ENCODE results near the gene KLK8. TPM values are rescaled to one million over a fixed set of nuclear protein-coding genes. Genes with fewer than 3 reads are reported as not detected.

KLK8 gene
- polyA plus RNA-seq, 1 donor from 2014 or later, result not detected

DNA sequence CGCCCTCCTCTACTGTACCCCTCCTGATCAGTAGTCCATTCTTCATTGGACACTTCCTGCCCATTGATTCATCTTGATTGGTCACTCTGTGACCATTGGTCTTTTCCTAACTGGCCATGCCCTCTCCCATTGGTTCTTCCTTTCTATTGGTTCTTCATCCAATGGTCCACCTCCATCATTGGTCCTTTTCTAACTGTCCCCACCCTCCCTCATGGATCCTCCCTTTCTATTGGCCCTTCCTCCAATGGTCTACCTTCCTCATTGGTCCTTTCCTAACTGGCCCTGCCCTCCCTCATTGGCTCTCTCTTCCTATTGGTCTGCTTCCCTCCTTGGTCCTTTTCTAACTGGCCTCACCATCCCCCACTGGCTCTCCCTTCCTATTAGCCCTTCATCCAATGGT, 39.2 kb downstream of the KLK8 start:
- H3K36me3 Mint-ChIP-seq, result peaks cover 8% of the 10 kb centered on the region
- peaks cover 12% of the 10 kb centered on the region for H3K27me3 Mint-ChIP-seq
- no peak overlapping the region for H3K27ac Mint-ChIP-seq
- H3K4me3 Mint-ChIP-seq, result peak overlapping the region in 1 of 4 donors; percentile 42
- peaks cover 0 to 2% (median 0%) of the 10 kb centered on the region in 3 donors for H3K4me1 Mint-ChIP-seq
- H3K9me3 Mint-ChIP-seq, result peaks cover 0 to 16% (median 8%) of the 10 kb centered on the region in 3 donors

DNA sequence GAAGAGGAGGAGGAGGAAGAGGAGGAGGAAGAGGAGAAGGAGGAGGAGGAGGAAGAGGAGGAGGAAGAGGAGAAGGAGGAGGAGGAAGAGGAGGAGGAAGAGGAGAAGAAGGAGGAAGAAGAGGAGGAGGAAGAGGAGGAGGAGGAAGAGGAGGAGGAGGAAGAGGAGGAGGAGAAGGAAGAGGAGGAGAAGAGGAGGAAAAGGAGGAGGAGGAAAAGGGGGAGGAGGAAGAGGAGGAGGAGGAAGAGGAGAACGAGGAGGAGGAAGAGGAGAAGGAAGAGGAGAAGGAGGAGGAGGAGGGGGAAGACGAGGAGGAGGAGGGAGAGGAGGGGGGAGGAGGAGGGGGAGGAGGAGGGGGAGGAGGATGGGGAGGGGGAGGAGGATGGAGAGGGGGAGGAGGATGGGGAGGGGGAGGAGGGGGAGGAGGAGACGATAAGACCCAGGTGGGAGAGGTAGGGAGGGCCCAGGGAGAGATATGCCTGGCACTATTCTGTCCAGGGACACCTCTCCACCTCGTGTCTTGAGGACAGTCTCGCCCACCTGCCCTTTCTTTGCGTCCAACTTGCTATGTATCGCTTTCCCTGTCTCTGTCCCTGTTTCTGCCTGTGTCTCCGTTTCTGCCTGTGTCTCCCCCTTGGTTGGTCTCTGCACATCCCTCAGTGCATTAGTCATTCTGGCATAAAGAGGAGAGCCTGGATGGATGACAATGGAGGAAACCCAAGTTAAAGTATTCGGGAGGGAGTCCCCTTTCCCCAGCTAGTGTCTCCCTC, 41.5 kb downstream of the KLK8 start:
- H3K9me3 Mint-ChIP-seq, result peaks cover 0 to 16% (median 8%) of the 10 kb centered on the region in 3 donors
- H3K36me3 Mint-ChIP-seq, result peaks cover 8% of the 10 kb centered on the region
- H3K4me3 Mint-ChIP-seq, result no peak overlapping the region
- H3K27me3 Mint-ChIP-seq, result peaks cover 8% of the 10 kb centered on the region
- peak overlapping the region in 1 of 3 donors; percentile 35 for H3K27ac Mint-ChIP-seq
- H3K4me1 Mint-ChIP-seq, result peaks cover 0 to 2% (median 0%) of the 10 kb centered on the region in 3 donors

DNA sequence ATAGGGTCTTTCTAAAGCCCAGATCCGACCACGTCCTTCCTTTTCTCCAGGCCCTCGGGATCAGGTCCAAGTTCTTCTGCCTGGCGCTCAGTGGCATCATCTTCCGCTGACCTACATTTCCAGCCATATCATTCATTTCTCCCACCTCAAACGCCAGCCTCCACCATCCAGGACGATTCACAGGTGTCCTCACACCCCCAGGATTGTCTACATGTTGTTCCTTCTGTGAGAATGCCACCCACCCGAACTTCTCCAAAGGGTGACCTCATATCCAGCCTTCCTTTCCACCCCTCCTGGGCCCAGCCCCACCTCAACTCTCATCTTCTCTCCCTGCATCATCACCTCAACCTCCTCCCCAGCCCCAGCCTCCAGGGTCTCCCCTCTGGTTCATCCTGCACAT, 43.8 kb downstream of the KLK8 start:
- Mint-ChIP-seq H3K4me1 (peaks cover 0 to 2% (median 0%) of the 10 kb centered on the region in 3 donors), H3K36me3 (peaks cover 5% of the 10 kb centered on the region), H3K4me3 (no peak overlapping the region), H3K27ac (no peak overlapping the region), H3K9me3 (peaks cover 0 to 13% (median 8%) of the 10 kb centered on the region in 3 donors), H3K27me3 (peaks cover 8% of the 10 kb centered on the region)

DNA sequence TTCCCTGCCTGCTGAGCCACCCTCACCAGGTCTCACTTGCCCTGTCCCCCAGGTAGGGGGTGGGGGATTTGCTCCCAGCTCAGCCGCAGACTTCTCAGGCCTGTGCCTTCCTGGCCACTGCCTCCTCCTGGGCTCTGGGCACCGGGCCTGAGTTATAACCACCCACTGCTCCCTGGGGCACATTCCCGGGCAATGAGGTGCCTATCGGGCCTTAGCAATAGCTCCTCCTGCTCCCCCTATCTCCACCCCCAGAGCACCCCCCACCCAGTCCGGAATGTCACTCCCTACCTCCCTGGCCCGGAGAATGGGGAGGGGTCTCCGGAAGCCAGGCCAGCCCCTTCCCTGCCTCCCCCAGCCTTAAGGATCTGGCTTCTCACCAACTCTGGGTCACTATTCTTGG, 48.5 kb downstream of the KLK8 start, which contains the start of gene KLK5:
TSS of gene KLK5 (minus strand) at position 129 of the 400 bp plus-strand sequence. CDS start 381 bp downstream, outside the sequence.
- Mint-ChIP-seq H3K36me3 (no peaks in the 10 kb centered on the region), H3K27me3 (peaks cover 5% of the 10 kb centered on the region), H3K27ac (no peak within 1 kb of the TSS), H3K4me3 (no peak within 1 kb of the TSS), H3K9me3 (peaks cover 0 to 6% (median 1%) of the 10 kb centered on the region in 3 donors), H3K4me1 (no peaks in the 10 kb centered on the region)

DNA sequence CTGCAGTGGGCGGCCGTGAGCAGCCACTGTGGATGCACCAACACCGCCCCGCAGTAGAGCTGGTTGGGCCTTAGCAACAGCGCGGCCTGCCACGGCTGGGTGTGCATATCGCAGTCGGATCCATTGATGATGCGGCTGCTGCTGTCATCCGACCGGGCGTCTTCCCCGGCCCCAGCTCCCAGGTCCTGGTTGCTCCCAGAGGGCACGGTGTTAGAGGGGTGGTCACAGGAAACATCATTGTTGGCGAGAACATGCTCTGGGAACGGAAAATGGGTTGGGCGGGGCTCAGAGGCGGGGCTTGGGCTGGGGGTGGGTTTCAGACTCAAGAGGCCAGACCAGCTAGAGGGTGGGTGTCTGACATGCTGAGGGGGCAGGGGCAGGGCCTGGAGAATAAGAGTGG, 51.5 kb downstream of the KLK8 start:
- no peaks in the 10 kb centered on the region for H3K4me1 Mint-ChIP-seq
- no peak overlapping the region for H3K27ac Mint-ChIP-seq
- no peaks in the 10 kb centered on the region for H3K36me3 Mint-ChIP-seq
- peaks cover 0 to 14% (median 1%) of the 10 kb centered on the region in 3 donors for H3K9me3 Mint-ChIP-seq
- H3K4me3 Mint-ChIP-seq, result no peak overlapping the region
- peaks cover 1% of the 10 kb centered on the region for H3K27me3 Mint-ChIP-seq

DNA sequence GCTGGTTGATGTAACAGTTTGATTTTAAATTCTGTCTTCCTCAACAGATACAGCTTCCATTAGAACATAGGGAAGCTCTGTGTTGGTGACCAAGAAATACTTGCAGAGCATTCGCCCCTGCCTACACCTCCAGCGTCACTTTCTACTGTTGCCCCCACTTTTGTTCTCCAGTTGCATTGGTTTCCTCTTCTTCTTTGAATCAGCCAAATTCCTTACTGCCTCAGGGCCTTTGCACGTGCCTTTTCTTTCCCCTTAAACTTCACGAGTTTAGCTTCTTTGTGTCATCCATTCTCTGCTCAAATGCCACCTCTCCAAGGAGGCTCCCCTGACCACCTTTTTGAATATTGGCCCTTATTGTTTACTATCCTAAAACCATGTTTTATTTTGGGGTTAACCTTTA, 54.3 kb downstream of the KLK8 start:
- H3K4me3 Mint-ChIP-seq, result no peak overlapping the region
- peaks cover 0 to 14% (median 1%) of the 10 kb centered on the region in 3 donors for H3K9me3 Mint-ChIP-seq
- H3K27me3 Mint-ChIP-seq, result peaks cover 4% of the 10 kb centered on the region
- no peak overlapping the region for H3K27ac Mint-ChIP-seq
- H3K4me1 Mint-ChIP-seq, result no peaks in the 10 kb centered on the region
- H3K36me3 Mint-ChIP-seq, result no peaks in the 10 kb centered on the region

Other genes starting within 250 kb of the KLK8 start
- not detected for gene GPR32, start 231.1 kb downstream of the KLK8 start, polyA plus RNA-seq
- gene ACP4, start 211.2 kb downstream of the KLK8 start, polyA plus RNA-seq, result not detected
- 15.5 TPM for gene KLK1, start 177.8 kb downstream of the KLK8 start, polyA plus RNA-seq
- not detected for gene KLK15, start 168.0 kb downstream of the KLK8 start, polyA plus RNA-seq
- gene KLK3, start 146.7 kb downstream of the KLK8 start, polyA plus RNA-seq, result not detected
- gene KLK2, start 128.2 kb downstream of the KLK8 start, polyA plus RNA-seq, result not detected
- not detected for gene KLK4, start 90.2 kb downstream of the KLK8 start, polyA plus RNA-seq
- gene KLK5, start 48.6 kb downstream of the KLK8 start, polyA plus RNA-seq, result not detected
- gene KLK6, start 32.0 kb downstream of the KLK8 start, polyA plus RNA-seq, result not detected
- not detected for gene KLK7, start 17.7 kb downstream of the KLK8 start, polyA plus RNA-seq
- not detected for gene KLK10, start 18.1 kb upstream of the KLK8 start, polyA plus RNA-seq
- not detected for gene KLK11, start 25.0 kb upstream of the KLK8 start, polyA plus RNA-seq
- gene KLK12, start 33.4 kb upstream of the KLK8 start, polyA plus RNA-seq, result not detected
- gene KLK13, start 63.5 kb upstream of the KLK8 start, polyA plus RNA-seq, result not detected
- gene KLK14, start 81.3 kb upstream of the KLK8 start, polyA plus RNA-seq, result not detected
- 2.8 TPM for gene CTU1, start 106.8 kb upstream of the KLK8 start, polyA plus RNA-seq
- 0.21 TPM for gene SIGLEC9, start 123.3 kb upstream of the KLK8 start, polyA plus RNA-seq
- not detected for gene SIGLEC7, start 140.7 kb upstream of the KLK8 start, polyA plus RNA-seq
- gene CD33, start 223.5 kb upstream of the KLK8 start, polyA plus RNA-seq, result 0.55 TPM
- not detected for gene SIGLECL1, start 249.5 kb upstream of the KLK8 start, polyA plus RNA-seq

Measured in IgD-negative memory B cell (primary cell).